Measurements from ENCODE around the gene TSC2. TPM values are rescaled to one million over a fixed set of nuclear protein-coding genes. Genes with fewer than 3 reads are reported as not detected.
"Not testable (repeated sequence)": the region's sequence is repeated elsewhere in the genome, so short reads cannot be mapped to it uniquely, and the experiment has no call there.

TSC2 gene
- total RNA-seq, 4 donors from 2014 or later, result 88.3 to 206 (median 127) TPM

DNA sequence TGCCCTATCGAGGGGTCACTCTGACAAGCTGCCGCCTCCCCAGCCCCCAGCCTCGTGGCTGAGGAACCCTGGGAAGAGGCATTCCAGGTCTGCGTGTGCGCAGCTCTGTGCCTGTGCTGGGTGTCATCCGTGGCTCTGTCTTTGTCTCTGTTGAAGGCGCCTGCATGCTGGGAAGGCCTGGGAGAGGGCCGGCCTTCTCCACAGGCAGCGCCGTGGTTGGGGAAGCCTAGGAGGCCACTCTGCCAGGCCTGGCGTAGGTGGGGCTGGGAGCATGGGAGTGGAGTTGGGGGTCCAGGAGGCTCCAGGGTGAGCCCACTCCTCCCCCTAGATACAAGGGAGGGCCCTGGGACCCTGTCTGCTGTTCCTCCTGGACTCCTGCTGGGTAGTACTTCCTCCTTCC lies 17.7 kb upstream of the TSC2 start:
- Histone ChIP-seq H3K27me3 (no peaks in the 10 kb centered on the region), H3K4me1 (peaks cover 0 to 44% (median 33%) of the 10 kb centered on the region in 4 donors), H3K9me3 (no peaks in the 10 kb centered on the region), H3K4me3 (no peak overlapping the region), H3K36me3 (no peaks in the 10 kb centered on the region), H3K27ac (peak overlapping the region in 3 of 4 donors; percentile 8 to 58 (median 14))
- TF ChIP-seq EP300 (IDR thresholded peaks at IDR 0.05; ENCODE audit: low read depth) (no peak), CTCF (IDR thresholded peaks at IDR 0.05) (no peak), POLR2A (IDR thresholded peaks at IDR 0.05) (no peak), POLR2AphosphoS5 (IDR thresholded peaks at IDR 0.05) (no peak)
- in situ Hi-C loops (cut with MboI; ENCODE audit: low pct_ligation_motif_present in 1 of 4, low pct_unique_long_range_greater_than_20kb in 1 of 4, low sequenced_read_pairs in 3 of 4) (no loop called here), intact Hi-C loops (cut with DNase I; ENCODE audit: low total_unique reads) (no loop called here)
- no peak for DNase-seq
- 87% methylated on average over 11 of the region's 11 CpGs; no CpG with 5 or more reads in 1 of the 2 donors for WGBS, 2 donors (ENCODE audit: low coverage in 1 of 2)

DNA sequence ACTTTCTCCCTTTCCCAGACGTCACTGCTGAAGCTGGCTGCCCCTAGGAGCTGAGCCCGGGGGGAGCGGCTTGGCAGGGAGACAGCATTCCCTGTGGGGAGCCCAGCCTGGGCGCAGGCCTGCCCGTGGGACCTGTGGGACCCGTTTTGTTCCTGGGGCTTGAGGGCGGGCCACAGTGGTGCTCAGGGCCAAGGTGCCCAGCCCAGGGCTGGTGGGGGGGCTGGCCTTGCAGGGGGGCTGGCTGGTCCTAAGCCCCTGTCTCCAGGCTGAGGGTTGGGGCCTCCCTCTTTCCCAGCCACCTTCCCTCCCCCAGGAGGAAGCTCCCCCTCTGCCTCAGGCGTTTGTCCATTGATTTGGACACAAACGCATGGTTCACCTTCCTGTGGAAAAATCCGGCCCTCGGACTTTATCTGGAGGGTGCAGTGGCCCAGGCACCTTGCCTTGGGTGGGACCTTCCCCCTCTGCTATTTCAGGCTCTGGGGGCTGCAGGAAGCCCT lies 16.7 kb upstream of the TSC2 start:
- 77 to 100% methylated on average over 1 to 11 of the region's 11 CpGs for WGBS, 2 donors (ENCODE audit: low coverage in 1 of 2)
- in situ Hi-C loops (cut with MboI; ENCODE audit: low pct_ligation_motif_present in 1 of 4, low pct_unique_long_range_greater_than_20kb in 1 of 4, low sequenced_read_pairs in 3 of 4), result no loop called here
- peak overlapping the region in 3 of 4 donors; percentile 58 to 88 (median 85) for H3K27ac ChIP-seq
- no peaks in the 10 kb centered on the region for H3K9me3 ChIP-seq
- peaks cover 9 to 52% (median 42%) of the 10 kb centered on the region in 4 donors for H3K4me1 ChIP-seq
- intact Hi-C loops (cut with DNase I; ENCODE audit: low total_unique reads), result no loop called here
- no peak overlapping the region for H3K4me3 ChIP-seq
- TF ChIP-seq EP300 (IDR thresholded peaks at IDR 0.05; ENCODE audit: low read depth) (no peak), CTCF (IDR thresholded peaks at IDR 0.05) (no peak), POLR2AphosphoS5 (IDR thresholded peaks at IDR 0.05) (no peak), POLR2A (IDR thresholded peaks at IDR 0.05) (no peak)
- no peaks in the 10 kb centered on the region for H3K36me3 ChIP-seq
- no peaks in the 10 kb centered on the region for H3K27me3 ChIP-seq
- DNase-seq, result no peak

DNA sequence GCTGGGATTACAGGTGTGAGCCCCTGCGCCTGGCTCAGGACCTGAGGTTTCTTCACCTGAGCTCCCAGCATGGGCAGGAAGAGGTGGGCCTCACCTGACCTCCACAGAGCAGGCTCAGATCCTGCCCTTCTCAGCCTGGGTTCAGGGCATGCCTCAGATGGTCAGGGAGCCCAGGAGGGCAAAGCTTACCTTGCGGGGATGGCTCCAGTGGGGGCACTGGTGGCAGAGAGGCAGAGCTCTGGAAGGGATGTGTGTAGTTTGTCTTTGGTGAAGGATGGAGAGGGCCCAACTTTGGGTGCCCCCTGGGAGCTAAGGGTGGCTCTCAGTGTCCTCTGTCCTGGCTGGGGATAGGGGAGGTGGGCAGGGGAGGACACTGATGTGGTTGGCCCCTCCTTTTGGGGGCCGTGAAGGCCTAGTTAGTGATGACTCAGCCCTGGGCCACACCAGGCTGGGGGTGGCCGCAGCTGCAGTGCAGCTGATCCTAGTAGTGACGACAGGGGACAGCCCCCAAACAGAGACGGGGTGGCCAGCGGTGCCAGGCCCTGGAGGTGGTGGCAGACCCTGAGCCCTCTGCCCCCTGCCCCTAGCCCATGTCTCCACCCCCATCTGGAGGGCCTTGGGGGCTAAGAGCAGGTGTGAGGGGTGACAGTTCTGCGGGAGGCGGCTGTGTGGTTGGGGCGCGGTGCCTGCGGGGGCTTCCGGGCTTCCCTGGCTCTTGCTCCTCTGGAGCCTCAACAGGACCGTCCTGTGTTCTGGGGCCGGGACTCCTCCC lies 15.3 kb upstream of the TSC2 start:
- Histone ChIP-seq H3K4me3 (peak overlapping the region in 1 of 4 donors; percentile 33), H3K36me3 (no peaks in the 10 kb centered on the region), H3K27ac (peak overlapping the region; percentile 85 to 94 (median 86)), H3K4me1 (peaks cover 21 to 54% (median 42%) of the 10 kb centered on the region in 4 donors), H3K9me3 (no peaks in the 10 kb centered on the region), H3K27me3 (no peaks in the 10 kb centered on the region)
- 77% methylated on average over 15 of the region's 15 CpGs; no CpG with 5 or more reads in 1 of the 2 donors for WGBS, 2 donors (ENCODE audit: low coverage in 1 of 2)
- intact Hi-C loops (cut with DNase I; ENCODE audit: low total_unique reads), result no loop called here
- in situ Hi-C loops (cut with MboI; ENCODE audit: low pct_ligation_motif_present in 1 of 4, low pct_unique_long_range_greater_than_20kb in 1 of 4, low sequenced_read_pairs in 3 of 4), result no loop called here
- DNase-seq, result no peak
- TF ChIP-seq EP300 (IDR thresholded peaks at IDR 0.05; ENCODE audit: low read depth), result no peak
- TF ChIP-seq POLR2A (IDR thresholded peaks at IDR 0.05), result no peak
- no peak for TF ChIP-seq POLR2AphosphoS5 (IDR thresholded peaks at IDR 0.05)
- no peak for TF ChIP-seq CTCF (IDR thresholded peaks at IDR 0.05)

- no peaks in the 10 kb centered on the region for H3K9me3 ChIP-seq
- TF ChIP-seq POLR2AphosphoS5 (IDR thresholded peaks at IDR 0.05) (peak in 2 of 3 donors; percentile 13 to 17), CTCF (IDR thresholded peaks at IDR 0.05) (no peak)
- H3K4me1 ChIP-seq, result peaks cover 21 to 55% (median 41%) of the 10 kb centered on the region in 4 donors
- peak overlapping the region in 3 of 4 donors; percentile 0 to 33 (median 17) for H3K4me3 ChIP-seq
- peak overlapping the region; percentile 85 to 94 (median 86) for H3K27ac ChIP-seq
- H3K36me3 ChIP-seq, result no peaks in the 10 kb centered on the region
- intact Hi-C loops (cut with DNase I; ENCODE audit: low total_unique reads) (no loop called here), in situ Hi-C loops (cut with MboI; ENCODE audit: low pct_ligation_motif_present in 1 of 4, low pct_unique_long_range_greater_than_20kb in 1 of 4, low sequenced_read_pairs in 3 of 4) (no loop called here)
- no peaks in the 10 kb centered on the region for H3K27me3 ChIP-seq
- WGBS, 2 donors (ENCODE audit: low coverage in 1 of 2), result 51% methylated on average over 25 of the region's 37 CpGs; no CpG with 5 or more reads in 1 of the 2 donors
- DNase-seq, result peak; percentile 43
These were observed 14.5 kb upstream of the TSC2 start for GRCh38 chr16:2033057-2033908.

DNA sequence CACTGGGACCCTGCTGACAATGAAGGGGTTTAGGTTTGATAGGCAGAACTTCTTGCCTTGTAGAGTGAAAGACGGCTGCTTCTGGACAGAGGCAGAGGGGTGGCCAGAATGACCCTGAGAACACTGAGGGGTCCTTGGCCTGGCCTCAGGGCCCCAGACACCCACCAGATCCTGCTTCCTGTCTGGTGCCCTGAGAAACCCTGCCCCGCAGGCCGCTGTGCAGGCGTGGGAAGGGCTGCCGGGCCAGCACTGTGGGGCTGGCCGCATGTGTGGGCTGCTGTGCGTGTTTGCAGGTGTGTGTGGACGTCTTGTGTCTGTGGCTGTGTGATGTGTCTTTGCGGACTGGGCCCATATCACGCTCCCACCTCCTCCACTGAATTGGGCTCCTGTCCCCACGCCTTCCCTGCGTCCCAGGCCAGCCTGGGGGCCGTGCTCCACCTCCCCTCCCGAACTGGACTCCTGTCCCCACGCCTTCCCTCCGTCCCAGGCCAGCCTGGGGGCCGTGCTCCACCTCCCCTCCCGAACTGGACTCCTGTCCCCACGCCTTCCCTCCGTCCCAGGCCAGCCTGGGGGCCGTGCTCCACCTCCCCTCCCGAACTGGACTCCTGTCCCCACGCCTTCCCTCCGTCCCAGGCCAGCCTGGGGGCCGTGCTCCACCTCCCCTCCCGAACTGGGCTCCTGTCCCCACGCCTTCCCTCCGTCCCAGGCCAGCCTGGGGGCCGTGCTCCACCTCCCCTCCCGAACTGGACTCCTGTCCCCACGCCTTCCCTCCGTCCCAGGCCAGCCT lies 13.7 kb upstream of the TSC2 start:
- intact Hi-C loops (cut with DNase I; ENCODE audit: low total_unique reads); H3K36me3 ChIP-seq; H3K27me3 ChIP-seq; DNase-seq; H3K9me3 ChIP-seq; in situ Hi-C loops (cut with MboI; ENCODE audit: low pct_ligation_motif_present in 1 of 4, low pct_unique_long_range_greater_than_20kb in 1 of 4, low sequenced_read_pairs in 3 of 4): not testable (repeated sequence)
- Histone ChIP-seq H3K4me1 (peaks cover 26 to 63% (median 47%) of the 10 kb centered on the region in 4 donors), H3K27ac (peak overlapping the region; percentile 85 to 94 (median 86)), H3K4me3 (peak overlapping the region in 2 of 4 donors; percentile 17 to 33)
- 64% methylated on average over 16 of the region's 32 CpGs; no CpG with 5 or more reads in 1 of the 2 donors for WGBS, 2 donors (ENCODE audit: low coverage in 1 of 2)

Data from transverse colon (tissue), 4 donors.